Neural progenitor cell (in vitro differentiated cells): Measurements from ENCODE around the gene EGFR. TPM values are rescaled to one million over a fixed set of nuclear protein-coding genes. Genes with fewer than 3 reads are reported as not detected.

Experiments
- DNase-seq: peaks from one replicate; pipeline ENCODE4 v3.0.0-alpha.2; 2016; ENCODE audit warnings: low spot score
- H2AFZ ChIP-seq: fragments of 200-600 bp; sonication (generic); replicated peaks from 2 replicates; pipeline ENCODE4 v1.6.1; 2016; ENCODE audit warnings: antibody characterized with exemption
- H3F3A ChIP-seq: fragments of 200-600 bp; sonication (generic); 2 replicates; pipeline ENCODE4 v1.6.1; 2016; ENCODE audit warnings: antibody characterized with exemption, low read depth
- H3K27ac ChIP-seq: fragments of 200-600 bp; sonication (generic); 2 replicates; pipeline ENCODE4 v1.5.1; 2016; ENCODE audit warnings: mild to moderate bottlenecking
- H3K27me3 ChIP-seq: fragments of 200-600 bp; sonication (generic); 2 replicates; pipeline ENCODE4 v1.6.1; 2016; ENCODE audit warnings: mild to moderate bottlenecking, moderate library complexity
- H3K36me3 ChIP-seq: fragments of 200-600 bp; sonication (generic); 2 replicates; pipeline ENCODE4 v1.5.1; 2016
- H3K4me1 ChIP-seq: fragments of 200-600 bp; sonication (generic); 2 replicates; pipeline ENCODE4 v1.6.1; 2016; ENCODE audit warnings: mixed run types
- H3K4me2 ChIP-seq: fragments of 200-600 bp; sonication (generic); 2 replicates; pipeline ENCODE4 v1.6.1; 2016
- H3K4me3 ChIP-seq: fragments of 200-600 bp; sonication (generic); 2 replicates; pipeline ENCODE4 v1.5.1; 2016
- H3K79me2 ChIP-seq: fragments of 200-600 bp; sonication (generic); 2 replicates; pipeline ENCODE4 v1.6.1; 2016; ENCODE audit warnings: low read depth
- H3K9ac ChIP-seq: fragments of 200-600 bp; sonication (generic); 2 replicates; pipeline ENCODE4 v1.6.1; 2016
- H3K9me3 ChIP-seq: fragments of 200-600 bp; sonication (generic); 2 replicates; pipeline ENCODE4 v1.5.1; 2016; ENCODE audit warnings: low read depth
- H4K20me1 ChIP-seq: fragments of 200-600 bp; sonication (generic); 2 replicates; pipeline ENCODE4 v1.6.1; 2016; ENCODE audit warnings: low read depth
- H3K27ac Mint-ChIP-seq: 3 replicates; pipeline ENCODE4 v1.8.0; 2021; ENCODE audit warnings: mixed read lengths
- H3K27me3 Mint-ChIP-seq: 2 replicates; pipeline ENCODE4 v1.8.0; 2022; ENCODE audit warnings: low read depth, mild to moderate bottlenecking, inconsistent platforms, moderate library complexity, mixed read lengths; ENCODE audit not compliant: insufficient read depth
- H3K36me3 Mint-ChIP-seq: 3 replicates; pipeline ENCODE4 v1.8.0; 2021; ENCODE audit warnings: mixed read lengths
- H3K4me1 Mint-ChIP-seq: 3 replicates; pipeline ENCODE4 v1.8.0; 2021; ENCODE audit warnings: mixed read lengths
- H3K4me3 Mint-ChIP-seq: 3 replicates; pipeline ENCODE4 v1.8.0; 2021; ENCODE audit warnings: mild to moderate bottlenecking, moderate library complexity, mixed read lengths
- H3K9me3 Mint-ChIP-seq: 3 replicates; pipeline ENCODE4 v1.8.0; 2020; ENCODE audit warnings: mixed read lengths
- CTCF ChIP-seq: fragments of 200-600 bp; sonication (generic); IDR thresholded peaks from 2 replicates; pipeline ENCODE4 v1.5.1; 2017; ENCODE audit warnings: antibody characterized with exemption, mild to moderate bottlenecking
- EZH2 ChIP-seq: fragments of 200-600 bp; sonication (generic); IDR thresholded peaks from 2 replicates; pipeline ENCODE4 v1.6.1; 2017; ENCODE audit warnings: antibody characterized with exemption, mild to moderate bottlenecking, moderate library complexity
- EZH2phosphoT487 ChIP-seq: fragments of 200-600 bp; sonication (generic); IDR thresholded peaks from 2 replicates; pipeline ENCODE4 v1.6.1; 2017; ENCODE audit warnings: antibody characterized with exemption
- total RNA-seq: library from RNA; depleted of rRNA; stranded (reverse); fragments of >200 nt; gene quantifications from 2 replicates; pipeline ENCODE4 v1.2.3, GENCODE V29; 2015; ENCODE audit warnings: low replicate concordance

Gene EGFR
- total RNA-seq, 1 donor from 2014 or later, result 4.6 TPM

DNA sequence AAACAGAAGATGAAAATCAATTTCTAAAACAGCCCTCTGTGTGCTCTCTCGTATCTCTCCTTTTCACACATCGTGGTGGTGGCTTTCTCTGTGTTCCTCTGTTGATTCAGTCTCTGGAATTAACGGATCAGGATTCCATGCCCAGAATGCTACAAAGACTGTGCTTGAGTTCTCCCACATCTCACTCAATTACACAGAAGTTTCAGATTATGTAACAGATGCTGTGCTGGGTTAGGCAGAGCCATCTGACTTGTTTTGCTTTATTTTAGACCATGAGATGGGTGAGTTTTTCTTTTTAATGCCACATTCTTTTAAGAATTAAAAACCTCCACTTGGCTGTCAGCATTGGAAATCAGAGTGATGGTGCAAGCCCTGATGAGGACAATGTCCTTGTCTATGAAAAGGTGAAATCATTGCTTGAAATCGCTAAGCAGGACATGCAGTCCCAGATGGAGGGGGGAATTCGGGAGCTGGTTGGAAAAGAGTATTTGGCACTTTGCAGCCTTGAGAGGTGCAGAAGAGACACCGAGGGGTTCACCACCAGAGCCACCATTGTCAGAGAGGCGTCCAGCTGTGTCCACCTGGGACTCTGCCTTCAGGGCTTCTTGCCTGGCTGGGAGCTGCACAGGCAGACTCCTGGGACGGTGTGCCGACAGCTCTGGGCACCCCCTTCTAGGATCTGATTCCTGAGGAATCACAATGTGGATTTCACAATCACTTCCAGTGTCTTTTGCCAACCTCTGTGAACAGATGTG is 80.4 kb downstream of the EGFR start:
- DNase-seq, result no peak
- peaks cover 15% of the 10 kb centered on the region for H3K4me1 ChIP-seq
- H3K79me2 ChIP-seq, result no peaks in the 10 kb centered on the region
- H3K27me3 ChIP-seq, result no peaks in the 10 kb centered on the region
- Mint-ChIP-seq H3K9me3 (no peaks in the 10 kb centered on the region), H3K27me3 (no peaks in the 10 kb centered on the region), H3K4me1 (peaks cover 21% of the 10 kb centered on the region), H3K4me3 (no peak overlapping the region), H3K27ac (no peak overlapping the region), H3K36me3 (no peaks in the 10 kb centered on the region)
- H3K9ac ChIP-seq, result no peak overlapping the region
- TF ChIP-seq EZH2, result no peak
- TF ChIP-seq EZH2phosphoT487, result no peak
- TF ChIP-seq CTCF, result no peak
- H3K27ac ChIP-seq, result no peak overlapping the region
- H4K20me1 ChIP-seq, result no peaks in the 10 kb centered on the region
- H3F3A ChIP-seq, result no peaks in the 10 kb centered on the region
- H3K4me3 ChIP-seq, result no peak overlapping the region
- H3K36me3 ChIP-seq, result no peaks in the 10 kb centered on the region
- H3K4me2 ChIP-seq, result peak overlapping the region; percentile 29
- peak overlapping the region; percentile 42 for H2AFZ ChIP-seq
- H3K9me3 ChIP-seq, result no peaks in the 10 kb centered on the region

DNA sequence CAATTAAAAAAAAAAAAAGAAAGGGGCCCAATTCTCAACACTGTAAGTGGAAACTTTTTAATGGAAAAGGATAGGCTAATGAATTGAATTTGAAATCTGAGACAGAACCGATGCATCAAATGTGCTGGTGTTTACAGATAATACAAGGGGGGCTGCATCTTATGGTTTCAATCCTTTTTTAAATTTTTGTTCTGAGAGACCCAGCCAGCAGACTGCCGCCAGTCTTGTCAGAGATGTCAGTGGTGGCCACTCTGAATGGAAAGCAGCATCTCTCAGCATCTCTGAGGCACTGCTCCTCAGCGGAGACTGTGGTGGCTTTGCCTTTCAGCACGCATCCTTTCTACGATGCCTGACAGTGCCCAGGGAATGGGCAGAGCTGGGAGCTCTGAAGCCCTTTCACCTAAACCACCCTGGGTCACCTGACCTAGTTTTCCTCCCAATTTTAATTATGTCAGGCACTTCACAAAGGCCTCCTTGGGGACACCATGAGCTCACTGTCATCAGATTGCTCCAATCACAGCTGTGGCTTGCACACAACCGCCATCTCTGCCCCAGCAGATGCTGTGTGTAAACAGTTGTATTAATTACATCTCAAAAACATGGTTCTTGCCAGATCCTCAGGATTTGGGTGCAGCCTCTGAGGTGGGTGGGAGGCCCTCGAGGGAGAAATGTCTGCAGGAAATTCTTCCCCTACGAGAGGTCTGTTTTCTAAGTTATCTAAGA is 81.2 kb downstream of the EGFR start:
- no peaks in the 10 kb centered on the region for H3K36me3 Mint-ChIP-seq
- no peak overlapping the region for H3K4me3 ChIP-seq
- H3K4me1 Mint-ChIP-seq, result peaks cover 22% of the 10 kb centered on the region
- no peak overlapping the region for H2AFZ ChIP-seq
- no peak overlapping the region for H3K4me3 Mint-ChIP-seq
- no peaks in the 10 kb centered on the region for H4K20me1 ChIP-seq
- no peaks in the 10 kb centered on the region for H3K27me3 Mint-ChIP-seq
- H3K27me3 ChIP-seq, result no peaks in the 10 kb centered on the region
- no peaks in the 10 kb centered on the region for H3K79me2 ChIP-seq
- DNase-seq, result no peak
- no peaks in the 10 kb centered on the region for H3K36me3 ChIP-seq
- no peaks in the 10 kb centered on the region for H3K9me3 Mint-ChIP-seq
- H3K4me2 ChIP-seq, result no peak overlapping the region
- H3K9me3 ChIP-seq, result no peaks in the 10 kb centered on the region
- H3F3A ChIP-seq, result no peaks in the 10 kb centered on the region
- H3K27ac Mint-ChIP-seq, result no peak overlapping the region
- peaks cover 15% of the 10 kb centered on the region for H3K4me1 ChIP-seq
- H3K9ac ChIP-seq, result no peak overlapping the region
- TF ChIP-seq EZH2phosphoT487, result no peak
- TF ChIP-seq EZH2, result no peak
- no peak for TF ChIP-seq CTCF
- no peak overlapping the region for H3K27ac ChIP-seq

- Mint-ChIP-seq H3K4me1 (peaks cover 22% of the 10 kb centered on the region), H3K27me3 (no peaks in the 10 kb centered on the region), H3K4me3 (no peak overlapping the region), H3K9me3 (no peaks in the 10 kb centered on the region), H3K36me3 (no peaks in the 10 kb centered on the region), H3K27ac (no peak overlapping the region)
- H2AFZ ChIP-seq, result no peak overlapping the region
- no peak overlapping the region for H3K27ac ChIP-seq
- no peak overlapping the region for H3K9ac ChIP-seq
- no peaks in the 10 kb centered on the region for H3K27me3 ChIP-seq
- no peaks in the 10 kb centered on the region for H4K20me1 ChIP-seq
- no peak for DNase-seq
- H3K4me1 ChIP-seq, result peaks cover 15% of the 10 kb centered on the region
- no peak for TF ChIP-seq EZH2phosphoT487
- no peak for TF ChIP-seq CTCF
- no peak for TF ChIP-seq EZH2
- H3K36me3 ChIP-seq, result no peaks in the 10 kb centered on the region
- no peaks in the 10 kb centered on the region for H3F3A ChIP-seq
- H3K4me2 ChIP-seq, result no peak overlapping the region
- no peaks in the 10 kb centered on the region for H3K9me3 ChIP-seq
- H3K4me3 ChIP-seq, result no peak overlapping the region
- no peaks in the 10 kb centered on the region for H3K79me2 ChIP-seq
Measured at GRCh38 chr7:55100544-55101327, 81.9 kb downstream of the EGFR start.
